IPS DF 4.7 (cell line): ENCODE results near the gene SCUBE3.

ENCODE experiments used
- DNase-seq: peaks from one replicate; pipeline ENCODE4 v3.0.0-alpha.2; 2013; ENCODE audit warnings: low spot score; ENCODE audit errors: extremely low read depth

The SCUBE3 gene

DNA sequence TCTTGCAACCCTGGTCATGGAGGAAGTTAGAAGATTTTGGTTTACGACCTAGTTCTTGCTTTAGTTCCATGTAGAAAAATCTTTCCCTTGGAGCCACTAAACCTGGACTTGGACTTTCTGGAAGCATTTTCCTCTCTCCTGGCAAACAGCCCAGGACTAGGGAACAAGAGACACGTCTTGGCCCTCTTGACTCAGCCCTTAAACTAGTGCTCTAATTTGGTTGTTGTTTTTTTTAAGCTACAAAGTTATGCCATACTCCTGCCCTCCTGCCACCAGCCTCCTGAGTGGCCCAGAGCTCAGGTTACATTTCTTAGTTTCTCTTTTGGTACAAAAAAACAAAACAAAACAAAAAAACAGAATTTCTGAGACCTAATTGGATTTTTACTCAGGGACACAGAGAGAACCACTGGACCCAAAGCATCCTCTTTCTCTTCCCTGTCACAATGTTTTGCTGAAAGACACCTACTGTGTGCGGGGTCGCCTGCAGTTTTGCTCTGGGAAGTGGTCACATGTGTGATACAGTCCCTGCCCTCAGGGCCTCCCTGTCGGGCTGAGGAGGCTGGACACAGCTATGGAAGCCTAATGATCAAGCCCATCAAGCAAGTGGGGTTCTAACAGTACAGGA is 32.3 kb upstream of the SCUBE3 start:
- no peak for DNase-seq

DNA sequence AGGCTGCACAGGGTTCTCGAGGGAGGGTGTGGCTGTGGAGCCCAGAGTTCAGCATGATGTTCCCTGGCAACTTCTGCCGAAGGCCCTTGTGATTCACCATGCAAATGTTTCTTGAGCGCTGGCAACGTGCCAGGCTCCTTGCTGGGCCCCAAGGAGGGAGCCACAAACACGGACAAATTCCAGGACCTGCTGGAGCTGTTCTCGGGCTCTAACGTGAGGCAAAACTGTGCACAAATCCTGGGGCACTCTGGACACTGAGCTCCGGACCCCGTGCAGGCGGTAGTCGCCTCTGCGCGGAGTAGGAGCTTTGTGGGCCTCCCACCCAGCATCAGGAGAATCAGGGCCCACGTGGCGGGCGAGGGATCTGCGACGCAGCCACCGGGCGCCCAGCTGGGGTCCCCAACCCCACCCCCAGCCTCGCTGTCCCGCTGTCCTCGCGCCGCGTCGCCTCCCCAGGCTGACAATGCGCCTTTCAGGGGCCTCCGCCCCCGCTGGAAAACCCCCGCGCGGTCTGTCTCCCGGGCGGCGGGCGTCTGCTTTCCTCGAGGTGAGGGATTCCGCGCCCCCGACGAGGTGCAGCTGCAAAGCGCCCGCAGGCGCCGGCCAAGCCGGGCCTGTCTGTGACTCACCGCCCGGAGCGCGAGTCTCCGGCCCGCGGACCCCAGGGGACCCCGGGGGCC is 31.7 kb upstream of the SCUBE3 start:
- no peak for DNase-seq

- DNase-seq: no peak
Observed at GRCh38 chr6:35183281-35183680, 30.5 kb upstream of the SCUBE3 start.

DNA sequence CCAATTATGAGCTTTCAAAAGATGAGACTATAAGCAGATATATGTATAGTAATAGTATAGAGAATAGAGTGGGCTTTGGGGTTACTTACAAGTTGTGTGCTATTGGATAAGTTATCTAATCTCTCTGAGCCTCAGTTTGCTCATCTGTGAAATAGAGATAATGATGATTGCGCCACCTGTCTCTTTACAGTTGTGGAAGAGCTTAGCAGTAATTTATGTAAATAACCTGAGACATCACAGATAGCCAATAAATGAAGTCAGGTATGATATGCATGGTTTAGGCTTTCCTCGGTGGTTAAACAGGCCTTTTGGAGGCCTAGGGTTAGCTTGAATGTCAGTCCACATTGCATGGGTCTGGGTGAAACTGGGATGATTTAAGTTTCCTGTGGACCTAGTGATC is 29.8 kb upstream of the SCUBE3 start:
- no peak for DNase-seq

- no peak for DNase-seq
Observed at GRCh38 chr6:35184580-35185301, 29.0 kb upstream of the SCUBE3 start.

- no peak for DNase-seq
Observed at GRCh38 chr6:35185302-35185681, 28.5 kb upstream of the SCUBE3 start.

- DNase-seq: no peak
Observed at GRCh38 chr6:35185971-35186370, 27.8 kb upstream of the SCUBE3 start.

- no peak for DNase-seq
Observed at GRCh38 chr6:35186571-35186970, 27.2 kb upstream of the SCUBE3 start.

DNA sequence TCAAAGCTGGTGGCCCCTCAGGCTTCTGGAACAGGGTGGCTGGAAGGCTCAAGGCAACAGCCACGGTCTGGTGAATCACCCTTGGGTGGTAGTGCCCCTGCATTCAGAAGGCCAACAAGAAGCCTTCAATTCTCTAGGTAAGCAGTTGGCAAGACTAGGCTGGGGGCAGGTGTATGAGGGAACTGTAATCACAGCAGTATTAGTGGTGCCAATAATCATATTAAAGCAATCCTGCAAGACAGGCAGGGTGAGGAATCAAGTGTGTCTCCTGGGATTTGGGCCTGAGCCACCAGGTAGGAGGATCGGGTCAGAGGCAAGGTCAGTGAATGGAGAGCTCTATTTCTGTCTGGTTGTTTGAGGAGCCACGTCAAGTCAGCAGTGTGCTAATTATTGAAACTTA is 24.9 kb upstream of the SCUBE3 start:
- no peak for DNase-seq

DNA sequence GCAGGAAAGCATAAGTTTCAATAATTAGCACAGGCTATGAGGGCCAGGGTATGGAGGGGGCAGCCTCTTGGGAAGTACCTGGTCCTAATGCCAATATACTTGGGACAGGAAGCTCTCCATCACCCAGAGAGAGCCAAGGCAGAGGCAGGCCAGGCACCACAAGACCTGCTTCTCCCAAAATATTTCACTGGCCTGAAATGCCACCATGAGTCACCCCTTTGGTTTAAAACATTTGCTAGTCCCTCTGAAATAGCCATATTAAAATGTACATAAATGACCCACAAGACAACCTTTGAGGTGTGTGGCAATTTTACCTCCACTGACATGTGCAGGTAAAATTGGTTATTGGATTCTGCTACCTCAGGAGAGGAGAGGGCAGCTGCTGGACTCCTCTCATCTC is 23.4 kb upstream of the SCUBE3 start:
- DNase-seq: no peak

- DNase-seq: no peak
Observed at GRCh38 chr6:35191889-35192288, 21.9 kb upstream of the SCUBE3 start.

GRCh38 chr6:35192301-35192860 is 21.4 kb upstream of the SCUBE3 start:
- DNase-seq: no peak

DNA sequence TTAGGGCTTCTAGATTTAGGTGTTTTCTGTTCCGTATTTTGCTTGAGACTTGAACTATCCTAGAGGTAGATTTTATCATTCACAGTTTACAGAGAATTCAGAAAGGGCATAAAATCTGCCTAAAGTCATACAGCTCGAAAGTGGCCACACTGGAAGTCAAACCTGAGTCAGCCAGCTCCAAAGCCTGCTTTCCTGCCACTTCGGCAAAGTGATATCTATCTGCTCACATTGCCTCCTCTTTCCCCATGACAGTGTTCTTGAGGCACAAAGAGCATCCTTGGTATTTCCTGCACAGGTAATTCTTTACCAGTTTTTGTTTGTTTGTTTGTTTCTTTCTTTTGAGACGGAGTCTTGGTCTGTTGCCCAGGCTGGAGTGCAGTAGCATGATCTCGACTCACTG is 19.4 kb upstream of the SCUBE3 start:
- DNase-seq: no peak

GRCh38 chr6:35195120-35195780 is 18.5 kb upstream of the SCUBE3 start:
- DNase-seq: no peak

DNA sequence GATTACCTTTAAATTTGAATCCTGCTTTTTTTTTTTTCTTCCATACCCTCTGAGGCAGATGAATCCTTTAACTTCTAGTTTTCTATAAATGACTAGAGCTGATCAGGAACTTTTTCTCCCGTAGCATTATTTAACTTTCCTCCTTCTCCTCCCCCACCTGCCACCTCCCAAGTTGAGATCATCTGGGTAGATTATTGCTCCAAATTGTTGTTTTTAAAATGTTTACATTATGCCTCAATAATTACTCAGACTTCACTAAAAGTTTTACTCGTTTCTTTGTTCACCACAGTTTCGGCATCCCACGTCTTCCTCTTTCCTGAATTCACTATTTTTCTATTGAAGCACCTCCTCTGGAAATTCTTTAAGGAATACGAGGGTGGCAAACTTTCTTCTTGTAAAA is 16.6 kb upstream of the SCUBE3 start:
- DNase-seq: no peak

- DNase-seq: no peak
Observed at GRCh38 chr6:35199866-35200265, 13.9 kb upstream of the SCUBE3 start.

DNA sequence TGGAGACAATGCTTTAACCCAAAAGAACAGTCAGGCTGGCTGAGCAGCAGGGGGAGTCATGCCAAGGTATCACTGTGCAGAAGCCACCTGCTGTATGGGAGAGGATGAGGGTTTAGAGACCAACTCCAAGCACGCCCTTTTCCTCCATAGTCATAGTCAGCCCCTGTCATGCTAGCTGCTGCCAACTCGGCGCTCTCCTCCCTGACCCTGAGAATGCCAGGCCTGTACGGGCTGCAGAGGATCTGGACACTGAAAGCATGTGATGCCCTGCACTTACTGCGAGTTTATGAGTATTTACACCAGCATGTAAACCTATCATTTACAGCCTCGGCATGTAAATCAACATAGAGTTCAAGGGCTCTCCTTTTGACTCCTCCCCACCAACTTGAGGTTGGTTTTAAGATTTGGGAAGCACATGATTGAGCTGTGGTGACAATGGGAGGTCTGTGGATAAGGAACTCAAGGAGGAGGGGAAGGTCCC is 11.7 kb upstream of the SCUBE3 start:
- no peak for DNase-seq

DNA sequence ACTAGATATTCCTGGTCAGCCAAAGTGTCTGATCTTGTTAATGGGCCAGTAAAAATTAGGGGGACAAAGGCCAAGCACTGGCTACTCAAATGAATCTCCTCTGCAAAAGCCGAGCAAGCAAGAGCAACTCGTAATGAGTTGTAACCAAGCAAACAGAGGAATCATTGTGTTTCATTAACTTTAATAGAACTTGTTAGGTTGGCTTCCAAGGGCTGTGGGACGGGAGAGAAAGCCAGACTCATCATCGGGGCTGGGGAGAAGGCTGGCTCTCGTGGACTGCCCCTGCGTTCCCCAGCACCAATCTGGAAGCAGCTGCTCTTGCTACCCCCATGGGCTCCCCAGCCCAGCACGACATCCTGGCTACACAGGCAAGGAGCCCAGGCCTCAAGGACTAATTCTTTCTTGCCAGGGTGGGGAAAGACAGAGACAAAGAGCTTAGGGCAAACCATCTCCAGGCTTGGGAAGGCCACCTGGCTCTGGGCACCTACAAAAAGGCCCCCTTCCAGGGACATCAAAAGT is 10.5 kb upstream of the SCUBE3 start:
- DNase-seq: no peak

GRCh38 chr6:35203680-35204079 is 10.1 kb upstream of the SCUBE3 start:
- no peak for DNase-seq

DNA sequence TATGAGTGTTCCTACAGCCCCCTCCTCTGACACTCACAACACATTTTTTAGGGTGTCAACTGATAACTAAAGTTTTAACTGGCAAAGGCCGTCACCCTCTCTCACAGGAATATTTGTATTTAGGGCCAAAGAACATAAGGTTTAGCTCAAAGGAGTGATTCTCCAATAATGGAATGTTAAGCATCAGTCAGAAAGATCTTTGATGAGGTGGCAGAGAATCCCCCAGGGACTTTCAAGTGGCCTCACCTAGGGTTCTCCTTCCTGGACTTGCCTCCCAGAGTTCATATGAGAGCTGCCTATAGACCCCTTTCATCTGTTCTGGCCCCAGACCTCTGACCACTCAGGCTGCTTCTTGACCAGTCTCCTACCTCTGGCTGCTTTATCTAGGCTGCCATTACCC is 7.4 kb upstream of the SCUBE3 start:
- DNase-seq: no peak

DNA sequence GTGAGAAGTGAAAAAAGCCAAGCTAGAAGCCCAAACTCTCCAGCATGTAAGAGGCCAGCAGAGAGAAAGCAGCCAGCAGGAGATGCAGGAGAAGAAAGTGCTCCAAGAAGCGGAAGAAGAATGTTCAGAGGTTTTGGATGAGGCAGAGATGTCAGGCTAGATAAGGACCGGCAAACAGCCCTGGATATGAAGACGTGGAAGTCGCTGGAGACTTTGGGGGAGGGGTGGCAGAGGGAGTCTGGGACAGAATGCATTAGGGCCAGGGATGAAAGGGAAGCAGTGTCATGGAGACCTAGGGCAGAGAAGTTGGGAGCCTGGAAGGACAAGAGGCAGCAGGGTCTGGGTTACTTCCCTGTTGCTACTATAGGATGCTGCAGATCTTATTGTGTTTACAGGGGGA is 5.3 kb upstream of the SCUBE3 start:
- no peak for DNase-seq

- no peak for DNase-seq
Observed at GRCh38 chr6:35209081-35209480, 4.7 kb upstream of the SCUBE3 start.
